HG03521 (cell line): ENCODE results near the gene COL27A1.

Source experiments
- ATAC-seq: cut with Tn5 transposase; IDR thresholded peaks from one replicate; pipeline ENCODE4 v1.9.1; 2021; ENCODE audit warnings: mild to moderate bottlenecking, moderate library complexity; ENCODE audit not compliant: unreplicated experiment

Gene COL27A1

GRCh38 chr9:114238891-114239875 lies 83.8 kb downstream of the COL27A1 start:
- ATAC-seq = no peak

GRCh38 chr9:114240216-114240615 lies 84.9 kb downstream of the COL27A1 start:
- no peak for ATAC-seq

GRCh38 chr9:114240647-114241558 lies 85.6 kb downstream of the COL27A1 start:
- ATAC-seq = no peak

- ATAC-seq = no peak
Measured at GRCh38 chr9:114242837-114243236, 87.5 kb downstream of the COL27A1 start.

GRCh38 chr9:114243240-114243639 lies 87.9 kb downstream of the COL27A1 start:
- ATAC-seq = no peak

GRCh38 chr9:114244570-114244969 lies 89.2 kb downstream of the COL27A1 start:
- ATAC-seq = no peak

GRCh38 chr9:114246558-114246957 lies 91.2 kb downstream of the COL27A1 start:
- ATAC-seq = no peak

- ATAC-seq = no peak
Measured at GRCh38 chr9:114247077-114247476, 91.7 kb downstream of the COL27A1 start.

- no peak for ATAC-seq
Measured at GRCh38 chr9:114247491-114247890, 92.2 kb downstream of the COL27A1 start.

- no peak for ATAC-seq
Measured at GRCh38 chr9:114248299-114248707, 93.0 kb downstream of the COL27A1 start.

- ATAC-seq = no peak
Measured at GRCh38 chr9:114249424-114250234, 94.3 kb downstream of the COL27A1 start.

GRCh38 chr9:114250235-114250568 lies 94.9 kb downstream of the COL27A1 start:
- no peak for ATAC-seq

- ATAC-seq = no peak
Measured at GRCh38 chr9:114250648-114251047, 95.3 kb downstream of the COL27A1 start.

GRCh38 chr9:114252394-114252793 lies 97.1 kb downstream of the COL27A1 start:
- no peak for ATAC-seq

- ATAC-seq = no peak
Measured at GRCh38 chr9:114256827-114257328, 101.5 kb downstream of the COL27A1 start.

GRCh38 chr9:114258218-114258617 lies 102.9 kb downstream of the COL27A1 start:
- no peak for ATAC-seq

GRCh38 chr9:114258866-114259797 lies 103.8 kb downstream of the COL27A1 start:
- ATAC-seq = no peak

GRCh38 chr9:114259798-114260523 lies 104.6 kb downstream of the COL27A1 start:
- ATAC-seq = no peak

- ATAC-seq = no peak
Measured at GRCh38 chr9:114261026-114261425, 105.7 kb downstream of the COL27A1 start.
